ENCODE results near the gene LCE3A.

LCE3A gene

GRCh38 chr1:152654110-152654509 is 31.2 kb upstream of the LCE3A start:
- in situ Hi-C loops (cut with HindIII; ENCODE audit: low sequenced_read_pairs): no loop called here
- no peak overlapping the region for H3K4me3 ChIP-seq (ENCODE audit: low read depth, low read length)
- TF ChIP-seq CTCF (IDR thresholded peaks at IDR 0.05; ENCODE audit: low read depth, low read length, missing control alignments): peak; percentile 72
- peak; percentile 8 for DNase-seq (ENCODE audit: low read depth)

- DNase-seq (ENCODE audit: low read depth): no peak
- no peak overlapping the region for H3K4me3 ChIP-seq (ENCODE audit: low read depth, low read length)
- TF ChIP-seq CTCF (IDR thresholded peaks at IDR 0.05; ENCODE audit: low read depth, low read length, missing control alignments): no peak
- in situ Hi-C loops (cut with HindIII; ENCODE audit: low sequenced_read_pairs): no loop called here
Observed at GRCh38 chr1:152646656-152647055, 23.8 kb upstream of the LCE3A start.

- DNase-seq (ENCODE audit: low read depth): no peak
- no peak for TF ChIP-seq CTCF (IDR thresholded peaks at IDR 0.05; ENCODE audit: low read depth, low read length, missing control alignments)
- in situ Hi-C loops (cut with HindIII; ENCODE audit: low sequenced_read_pairs): no loop called here
- H3K4me3 ChIP-seq (ENCODE audit: low read depth, low read length): no peak overlapping the region
Observed at GRCh38 chr1:152645146-152645545, 22.2 kb upstream of the LCE3A start.

- no peak overlapping the region for H3K4me3 ChIP-seq (ENCODE audit: low read depth, low read length)
- no peak for TF ChIP-seq CTCF (IDR thresholded peaks at IDR 0.05; ENCODE audit: low read depth, low read length, missing control alignments)
- in situ Hi-C loops (cut with HindIII; ENCODE audit: low sequenced_read_pairs): no loop called here
- no peak for DNase-seq (ENCODE audit: low read depth)
Observed at GRCh38 chr1:152643945-152644344, 21.0 kb upstream of the LCE3A start.

GRCh38 chr1:152640351-152640750 is 17.4 kb upstream of the LCE3A start:
- DNase-seq (ENCODE audit: low read depth): no peak
- no peak overlapping the region for H3K4me3 ChIP-seq (ENCODE audit: low read depth, low read length)
- in situ Hi-C loops (cut with HindIII; ENCODE audit: low sequenced_read_pairs): no loop called here
- no peak for TF ChIP-seq CTCF (IDR thresholded peaks at IDR 0.05; ENCODE audit: low read depth, low read length, missing control alignments)

- in situ Hi-C loops (cut with HindIII; ENCODE audit: low sequenced_read_pairs): no loop called here
- no peak for DNase-seq (ENCODE audit: low read depth)
- TF ChIP-seq CTCF (IDR thresholded peaks at IDR 0.05; ENCODE audit: low read depth, low read length, missing control alignments): no peak
- H3K4me3 ChIP-seq (ENCODE audit: low read depth, low read length): no peak overlapping the region
Observed at GRCh38 chr1:152630596-152630995, 7.7 kb upstream of the LCE3A start.

- no peak for DNase-seq (ENCODE audit: low read depth)
- H3K4me3 ChIP-seq (ENCODE audit: low read depth, low read length): no peak overlapping the region
- in situ Hi-C loops (cut with HindIII; ENCODE audit: low sequenced_read_pairs): no loop called here
- no peak for TF ChIP-seq CTCF (IDR thresholded peaks at IDR 0.05; ENCODE audit: low read depth, low read length, missing control alignments)
Observed at GRCh38 chr1:152626744-152627143, 3.8 kb upstream of the LCE3A start.
